AG04449 (cell line): Measurements from ENCODE around the gene KNG1.

Experiments used
- CTCF ChIA-PET: fragments of 350-600 bp; formaldehyde crosslinking; extraction: SDS; loops from one replicate; lab custom pipeline; 2021; ENCODE audit warnings: antibody characterized with exemption; lab: Yijun Ruan, JAX
- POLR2A ChIA-PET: fragments of 400-600, 350-600 bp; formaldehyde crosslinking; extraction: SDS; loops from one replicate; lab custom pipeline; 2020; ENCODE audit warnings: antibody characterized with exemption, inconsistent platforms; lab: Yijun Ruan, JAX
- DNase-seq: peaks from one replicate; pipeline ENCODE4 v3.0.0-alpha.2; 2010; ENCODE audit warnings: low read depth, low spot score
- H3K4me3 ChIP-seq: 2 replicates; pipeline ENCODE4 v1.5.1; 2011; ENCODE audit warnings: low read depth, mild to moderate bottlenecking, control low read depth, low read length
- TF ChIP-seq, protein P1 (sequence below): IDR thresholded peaks from one replicate; pipeline ENCODE4 v1.5.1; 2011; ENCODE audit warnings: mild to moderate bottlenecking, moderate library complexity, low read length, control low read depth, inconsistent platforms; ENCODE audit not compliant: insufficient read depth; ENCODE audit errors: missing control alignments

The KNG1 gene

GRCh38 chr3:186717039-186717457 is at the start of gene KNG1:
Gene KNG1 (plus strand): TSS chr3:186717359. CDS start chr3:186717543, 184 bp downstream.
- no peak for DNase-seq
- H3K4me3 ChIP-seq, result no peak within 1 kb of the TSS
- TF ChIP-seq, protein P1, sequence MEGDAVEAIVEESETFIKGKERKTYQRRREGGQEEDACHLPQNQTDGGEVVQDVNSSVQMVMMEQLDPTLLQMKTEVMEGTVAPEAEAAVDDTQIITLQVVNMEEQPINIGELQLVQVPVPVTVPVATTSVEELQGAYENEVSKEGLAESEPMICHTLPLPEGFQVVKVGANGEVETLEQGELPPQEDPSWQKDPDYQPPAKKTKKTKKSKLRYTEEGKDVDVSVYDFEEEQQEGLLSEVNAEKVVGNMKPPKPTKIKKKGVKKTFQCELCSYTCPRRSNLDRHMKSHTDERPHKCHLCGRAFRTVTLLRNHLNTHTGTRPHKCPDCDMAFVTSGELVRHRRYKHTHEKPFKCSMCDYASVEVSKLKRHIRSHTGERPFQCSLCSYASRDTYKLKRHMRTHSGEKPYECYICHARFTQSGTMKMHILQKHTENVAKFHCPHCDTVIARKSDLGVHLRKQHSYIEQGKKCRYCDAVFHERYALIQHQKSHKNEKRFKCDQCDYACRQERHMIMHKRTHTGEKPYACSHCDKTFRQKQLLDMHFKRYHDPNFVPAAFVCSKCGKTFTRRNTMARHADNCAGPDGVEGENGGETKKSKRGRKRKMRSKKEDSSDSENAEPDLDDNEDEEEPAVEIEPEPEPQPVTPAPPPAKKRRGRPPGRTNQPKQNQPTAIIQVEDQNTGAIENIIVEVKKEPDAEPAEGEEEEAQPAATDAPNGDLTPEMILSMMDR, result no peak
- CTCF ChIA-PET, result no interaction called here
- POLR2A ChIA-PET, result no interaction called here

DNA sequence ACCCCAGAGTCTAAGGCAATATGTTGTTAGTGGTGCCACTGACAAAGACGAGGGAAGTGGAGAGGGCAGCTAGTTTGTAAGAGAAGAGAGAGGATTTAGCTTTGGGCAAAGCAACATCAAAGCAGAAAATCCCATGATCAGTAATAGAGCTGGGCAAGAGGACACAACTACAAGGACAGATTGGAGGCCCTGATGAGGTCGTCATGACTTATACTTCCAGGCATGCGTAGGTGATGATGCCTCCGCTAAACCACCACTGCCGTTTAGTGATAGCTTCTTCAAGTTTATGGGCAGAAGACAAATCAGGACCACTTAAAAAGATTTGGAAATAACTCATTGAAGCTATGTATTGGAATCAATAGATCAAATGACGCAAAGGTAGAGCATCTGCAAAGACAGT is 48.7 kb upstream of the KNG1 start:
- DNase-seq, result no peak
- H3K4me3 ChIP-seq, result no peak overlapping the region
- POLR2A ChIA-PET, result no interaction called here
- TF ChIP-seq, protein P1, result no peak
- CTCF ChIA-PET, result no interaction called here

DNA sequence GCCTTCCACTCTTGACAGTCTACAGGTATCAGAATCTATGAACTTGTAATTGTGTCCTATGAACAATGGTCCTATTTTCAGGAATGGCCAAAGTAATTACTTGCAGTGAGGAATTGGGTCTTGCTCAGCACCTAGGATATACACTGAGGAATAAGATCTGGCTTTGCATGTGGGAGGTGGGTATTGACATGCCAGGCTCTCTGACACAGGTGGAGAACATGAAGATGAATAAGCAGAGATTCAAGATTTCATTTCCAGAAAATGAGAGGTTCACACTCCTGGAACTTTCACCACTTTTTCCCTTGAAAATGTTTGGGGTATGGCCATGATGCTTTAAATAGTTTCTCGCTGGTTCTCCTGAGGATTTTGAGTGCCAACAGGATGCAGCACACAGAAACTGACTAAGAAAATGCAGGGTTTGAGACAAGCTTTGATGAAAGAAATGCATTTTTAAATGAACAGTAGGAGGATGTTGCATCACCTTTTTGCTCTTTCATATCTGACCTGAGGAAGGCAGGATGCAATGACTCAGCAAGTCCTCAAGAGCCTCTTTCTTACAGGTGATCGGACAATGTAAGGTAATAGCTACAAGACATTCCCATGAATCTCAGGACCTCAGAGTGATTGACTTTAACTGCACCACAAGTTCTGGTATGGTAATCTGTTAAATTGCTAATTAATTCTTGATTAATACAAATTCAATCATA is 47.6 kb upstream of the KNG1 start:
- CTCF ChIA-PET, result no interaction called here

GRCh38 chr3:186670155-186670554 is 47.0 kb upstream of the KNG1 start:
- ChIA-PET CTCF (no interaction called here), POLR2A (no interaction called here)
- TF ChIP-seq, protein P1, result no peak
- H3K4me3 ChIP-seq, result no peak overlapping the region
- no peak for DNase-seq

More for the DNA sequence above, 47.6 kb upstream of the KNG1 start:
- TF ChIP-seq, protein P1, result no peak
- H3K4me3 ChIP-seq, result no peak overlapping the region
- POLR2A ChIA-PET, result no interaction called here
- no peak for DNase-seq

DNA sequence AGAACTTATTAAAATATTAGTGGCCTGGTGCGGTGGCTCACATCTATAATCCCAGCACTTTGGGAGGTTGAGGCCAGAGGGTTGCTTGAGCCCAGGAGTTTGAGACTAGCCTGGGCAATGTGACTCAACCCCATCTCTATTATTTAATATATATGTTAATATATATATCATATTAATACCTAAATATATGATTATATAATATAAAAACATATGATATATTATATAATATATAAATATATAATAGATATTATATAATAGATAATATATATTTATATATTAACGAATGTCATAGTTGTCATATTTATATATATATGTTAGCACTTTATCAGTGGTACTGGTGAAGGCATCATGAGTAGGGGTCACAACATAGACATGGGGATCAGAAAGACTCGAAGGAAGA is 46.1 kb upstream of the KNG1 start:
- ChIA-PET CTCF (no interaction called here), POLR2A (no interaction called here)
- TF ChIP-seq, protein P1, result no peak
- H3K4me3 ChIP-seq, result no peak overlapping the region
- DNase-seq, result no peak

DNA sequence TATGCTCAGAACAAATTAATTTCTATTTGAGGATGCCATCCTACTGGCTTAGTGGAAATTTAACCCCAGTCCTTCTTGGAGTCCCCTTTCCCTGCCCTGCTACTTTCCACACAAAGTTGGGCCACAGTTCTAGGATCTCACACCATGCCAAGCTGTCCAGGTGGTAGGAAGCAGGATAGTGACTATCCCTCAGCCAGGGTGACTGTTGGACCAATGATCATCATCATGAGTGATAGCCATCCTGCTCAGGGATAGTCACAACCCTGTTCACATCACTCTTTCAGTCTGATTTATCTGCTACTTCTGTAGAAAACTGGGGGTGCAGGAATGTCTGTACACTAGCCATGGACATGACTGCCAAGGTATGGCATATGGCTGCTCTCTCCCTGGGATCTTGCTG is 38.6 kb upstream of the KNG1 start:
- CTCF ChIA-PET, result no interaction called here
- TF ChIP-seq, protein P1, result no peak
- DNase-seq, result no peak
- no peak overlapping the region for H3K4me3 ChIP-seq
- POLR2A ChIA-PET, result no interaction called here
